Endodermal cell (in vitro differentiated cells): ENCODE measurements around the gene INO80B. TPM values are rescaled to one million over a fixed set of nuclear protein-coding genes. Genes with fewer than 3 reads are reported as not detected.
"Not testable (repeated sequence)": the region's sequence is repeated elsewhere in the genome, so short reads cannot be mapped to it uniquely, and the experiment has no call there.

Source experiments
- DNase-seq: peaks from one replicate; pipeline ENCODE4 v3.0.0-alpha.2; 2017
- H3K27ac ChIP-seq: 2 replicates; pipeline ENCODE4 v1.5.1; 2013; ENCODE audit warnings: mild to moderate bottlenecking, low read depth, low read length, moderate library complexity
- H3K27me3 ChIP-seq: 2 replicates; pipeline ENCODE4 v1.6.1; 2013; ENCODE audit warnings: mild to moderate bottlenecking, low read length, moderate library complexity; ENCODE audit not compliant: insufficient read depth, control insufficient read depth, poor library complexity, severe bottlenecking
- H3K36me3 ChIP-seq: 2 replicates; pipeline ENCODE4 v1.7.0; 2013; ENCODE audit warnings: mild to moderate bottlenecking, low read length, moderate library complexity; ENCODE audit not compliant: control insufficient read depth, insufficient read depth
- H3K4me1 ChIP-seq: one replicate; pipeline ENCODE4 v1.7.0; 2013; ENCODE audit warnings: low read length; ENCODE audit not compliant: control insufficient read depth, insufficient read depth
- H3K4me3 ChIP-seq: 2 replicates; pipeline ENCODE4 v1.5.1; 2013; ENCODE audit warnings: mild to moderate bottlenecking, low read length, moderate library complexity
- H3K9ac ChIP-seq: 2 replicates; pipeline ENCODE4 v1.6.1; 2013; ENCODE audit warnings: mild to moderate bottlenecking, low read length, moderate library complexity; ENCODE audit not compliant: poor library complexity, severe bottlenecking; ENCODE audit errors: extremely low read depth
- H3K9me3 ChIP-seq: 2 replicates; pipeline ENCODE4 v1.6.1; 2013; ENCODE audit warnings: mild to moderate bottlenecking, low read length, moderate library complexity; ENCODE audit not compliant: control insufficient read depth
- H3K27ac Mint-ChIP-seq: 2 replicates; pipeline ENCODE4 v1.8.0; 2020; ENCODE audit warnings: mixed read lengths
- H3K27me3 Mint-ChIP-seq: 2 replicates; pipeline ENCODE4 v1.8.0; 2021; ENCODE audit warnings: mild to moderate bottlenecking, mixed read lengths; ENCODE audit not compliant: insufficient read depth
- H3K36me3 Mint-ChIP-seq: 2 replicates; pipeline ENCODE4 v1.8.0; 2020; ENCODE audit warnings: low read depth, mixed read lengths
- H3K4me1 Mint-ChIP-seq: 2 replicates; pipeline ENCODE4 v1.8.0; 2020; ENCODE audit warnings: mixed read lengths
- H3K4me3 Mint-ChIP-seq: 2 replicates; pipeline ENCODE4 v1.8.0; 2020; ENCODE audit warnings: mild to moderate bottlenecking, moderate library complexity, mixed read lengths
- H3K9me3 Mint-ChIP-seq: 2 replicates; pipeline ENCODE4 v1.8.0; 2020; ENCODE audit warnings: mild to moderate bottlenecking, mixed read lengths
- WGBS, 2 experiments: methylation state at CpG; one replicate each; pipeline versions ENCODE4 v1.1.5 to v1.1.7; 2013; ENCODE audit warnings: missing lambda C conversion rate in 2 of 2, mixed read lengths in 1 of 2; ENCODE audit not compliant: insufficient coverage in 1 of 2, insufficient read length in 1 of 2; 5-methylcytosine and 5-hydroxymethylcytosine counted together
- total RNA-seq, 2 donors: library from RNA; stranded (reverse); fragmentation: NEBNext Ultra II Directional in 1 of 2; extraction: Animal tissue kit (Norgen Biotek cat#: 25700) in 1 of 2; gene quantifications; 2 replicates in 1 of 2; 3 replicates in 1 of 2; pipeline ENCODE4 v1.2.1, GENCODE V29; 2021
- TF ChIP-seq, protein P1 (sequence below): fragments of 200-600 bp; sonication (generic); conservative IDR thresholded peaks from 2 replicates; pipeline ENCODE4 v1.5.0; 2021; ENCODE audit warnings: antibody characterized with exemption, mild to moderate bottlenecking

INO80B gene
- total RNA-seq, 2 donors from 2014 or later = 23.9 to 38.8 TPM

DNA sequence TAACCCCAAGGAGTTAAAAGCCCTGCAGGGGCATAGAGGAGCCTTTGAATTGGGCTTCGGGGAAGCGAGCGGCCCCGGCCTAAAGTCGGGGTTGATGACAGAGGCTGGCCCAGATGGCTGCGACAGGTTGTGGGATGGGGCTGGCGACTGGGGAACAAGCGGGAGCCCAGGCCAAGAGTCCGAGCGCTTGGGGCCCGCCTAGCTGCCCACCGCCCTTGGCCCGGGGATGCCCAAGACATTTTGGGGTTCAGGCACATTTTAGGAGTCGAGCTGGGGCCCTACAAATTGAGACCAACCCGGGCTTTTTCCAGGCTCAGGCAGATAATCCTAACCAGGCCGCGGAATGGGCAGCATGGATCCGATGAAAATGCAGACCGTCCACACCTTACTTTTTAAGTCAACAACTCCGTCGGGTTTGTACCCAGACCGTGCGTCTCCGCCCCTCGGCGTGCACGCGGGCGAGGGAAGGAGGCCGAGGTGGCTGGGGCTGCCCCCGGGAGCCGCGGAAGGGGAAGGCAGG is 13.7 kb upstream of the INO80B start:
- 1 to 2% methylated on average over 23 to 33 of the region's 33 CpGs for WGBS, 2 experiments
- peak overlapping the region; percentile 98 for H3K27ac ChIP-seq
- DNase-seq = peak; percentile 78
- H3K9me3 ChIP-seq = no peaks in the 10 kb centered on the region
- peak overlapping the region; percentile 96 for H3K4me3 Mint-ChIP-seq
- no peaks in the 10 kb centered on the region for H3K27me3 Mint-ChIP-seq
- H3K27me3 ChIP-seq = no peaks in the 10 kb centered on the region
- peak overlapping the region; percentile 99 for H3K27ac Mint-ChIP-seq
- H3K9ac ChIP-seq = peak overlapping the region; percentile 95
- peaks cover 38% of the 10 kb centered on the region for H3K4me1 Mint-ChIP-seq
- H3K36me3 ChIP-seq = peaks cover 33% of the 10 kb centered on the region
- peaks cover 18% of the 10 kb centered on the region for H3K36me3 Mint-ChIP-seq
- peak overlapping the region; percentile 96 for H3K4me3 ChIP-seq
- TF ChIP-seq, protein P1, sequence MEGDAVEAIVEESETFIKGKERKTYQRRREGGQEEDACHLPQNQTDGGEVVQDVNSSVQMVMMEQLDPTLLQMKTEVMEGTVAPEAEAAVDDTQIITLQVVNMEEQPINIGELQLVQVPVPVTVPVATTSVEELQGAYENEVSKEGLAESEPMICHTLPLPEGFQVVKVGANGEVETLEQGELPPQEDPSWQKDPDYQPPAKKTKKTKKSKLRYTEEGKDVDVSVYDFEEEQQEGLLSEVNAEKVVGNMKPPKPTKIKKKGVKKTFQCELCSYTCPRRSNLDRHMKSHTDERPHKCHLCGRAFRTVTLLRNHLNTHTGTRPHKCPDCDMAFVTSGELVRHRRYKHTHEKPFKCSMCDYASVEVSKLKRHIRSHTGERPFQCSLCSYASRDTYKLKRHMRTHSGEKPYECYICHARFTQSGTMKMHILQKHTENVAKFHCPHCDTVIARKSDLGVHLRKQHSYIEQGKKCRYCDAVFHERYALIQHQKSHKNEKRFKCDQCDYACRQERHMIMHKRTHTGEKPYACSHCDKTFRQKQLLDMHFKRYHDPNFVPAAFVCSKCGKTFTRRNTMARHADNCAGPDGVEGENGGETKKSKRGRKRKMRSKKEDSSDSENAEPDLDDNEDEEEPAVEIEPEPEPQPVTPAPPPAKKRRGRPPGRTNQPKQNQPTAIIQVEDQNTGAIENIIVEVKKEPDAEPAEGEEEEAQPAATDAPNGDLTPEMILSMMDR = no peak
- H3K9me3 Mint-ChIP-seq = no peaks in the 10 kb centered on the region
- peaks cover 12% of the 10 kb centered on the region for H3K4me1 ChIP-seq

DNA sequence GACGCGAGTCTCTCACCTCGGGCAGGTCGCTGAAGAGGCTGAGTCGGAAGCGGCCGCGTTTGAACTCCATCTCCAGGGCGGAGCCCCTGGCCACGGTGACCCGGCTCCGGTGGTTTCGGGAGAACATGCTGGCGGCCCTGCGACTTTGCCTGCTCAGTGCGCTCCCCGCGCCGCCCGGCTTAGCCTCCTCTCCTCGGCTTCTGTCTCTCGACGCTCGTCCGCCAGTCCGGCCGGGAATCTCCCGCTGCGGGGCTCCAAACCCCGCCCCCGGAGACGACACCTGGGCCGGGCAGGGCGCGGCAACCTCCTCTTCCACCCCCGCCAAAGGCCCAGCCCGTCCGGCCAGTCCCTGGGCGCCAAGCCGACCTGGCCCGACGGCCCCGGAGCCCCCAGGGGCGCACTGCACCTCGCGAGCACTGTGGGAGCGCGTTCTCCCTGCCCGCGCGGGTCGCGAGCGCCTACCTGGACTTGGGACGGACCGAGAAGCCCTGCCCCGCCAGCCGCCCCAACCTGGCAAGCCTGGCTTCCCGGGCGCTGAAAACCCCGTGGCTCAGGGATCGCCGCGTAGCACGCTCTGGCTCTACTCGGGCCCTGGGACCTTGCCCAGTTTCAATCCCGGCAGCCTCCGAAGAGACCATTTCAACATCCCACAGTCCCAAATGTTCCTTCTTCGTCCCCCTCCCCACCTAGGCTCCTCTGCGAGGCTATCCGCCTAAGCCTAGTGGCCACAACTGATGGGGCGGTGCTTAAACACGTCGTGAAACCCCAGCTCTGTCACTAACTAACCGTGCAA is 13.0 kb upstream of the INO80B start, which contains the start of gene RTKN:
Gene RTKN, minus strand, starts transcription at position 248 of the 793 bp plus-strand sequence. Its CDS starts 121 bp downstream, at position 127.
- peak; percentile 94 for DNase-seq
- H3K27me3 Mint-ChIP-seq = no peaks in the 10 kb centered on the region
- 1 to 3% methylated on average over 12 to 75 of the region's 75 CpGs for WGBS, 2 experiments
- peak within 1 kb of the TSS; percentile 96 for H3K4me3 Mint-ChIP-seq
- peaks cover 35% of the 10 kb centered on the region for H3K4me1 Mint-ChIP-seq
- H3K9ac ChIP-seq = peak within 1 kb of the TSS; percentile 95
- H3K9me3 Mint-ChIP-seq = no peaks in the 10 kb centered on the region
- peak within 1 kb of the TSS; percentile 96 for H3K4me3 ChIP-seq
- peaks cover 18% of the 10 kb centered on the region for H3K36me3 Mint-ChIP-seq
- TF ChIP-seq, protein P1 = peak; percentile 25
- H3K27ac ChIP-seq = peak within 1 kb of the TSS; percentile 98
- peaks cover 12% of the 10 kb centered on the region for H3K4me1 ChIP-seq
- H3K9me3 ChIP-seq = no peaks in the 10 kb centered on the region
- peak within 1 kb of the TSS; percentile 99 for H3K27ac Mint-ChIP-seq
- H3K27me3 ChIP-seq = no peaks in the 10 kb centered on the region
- H3K36me3 ChIP-seq = peaks cover 27% of the 10 kb centered on the region

DNA sequence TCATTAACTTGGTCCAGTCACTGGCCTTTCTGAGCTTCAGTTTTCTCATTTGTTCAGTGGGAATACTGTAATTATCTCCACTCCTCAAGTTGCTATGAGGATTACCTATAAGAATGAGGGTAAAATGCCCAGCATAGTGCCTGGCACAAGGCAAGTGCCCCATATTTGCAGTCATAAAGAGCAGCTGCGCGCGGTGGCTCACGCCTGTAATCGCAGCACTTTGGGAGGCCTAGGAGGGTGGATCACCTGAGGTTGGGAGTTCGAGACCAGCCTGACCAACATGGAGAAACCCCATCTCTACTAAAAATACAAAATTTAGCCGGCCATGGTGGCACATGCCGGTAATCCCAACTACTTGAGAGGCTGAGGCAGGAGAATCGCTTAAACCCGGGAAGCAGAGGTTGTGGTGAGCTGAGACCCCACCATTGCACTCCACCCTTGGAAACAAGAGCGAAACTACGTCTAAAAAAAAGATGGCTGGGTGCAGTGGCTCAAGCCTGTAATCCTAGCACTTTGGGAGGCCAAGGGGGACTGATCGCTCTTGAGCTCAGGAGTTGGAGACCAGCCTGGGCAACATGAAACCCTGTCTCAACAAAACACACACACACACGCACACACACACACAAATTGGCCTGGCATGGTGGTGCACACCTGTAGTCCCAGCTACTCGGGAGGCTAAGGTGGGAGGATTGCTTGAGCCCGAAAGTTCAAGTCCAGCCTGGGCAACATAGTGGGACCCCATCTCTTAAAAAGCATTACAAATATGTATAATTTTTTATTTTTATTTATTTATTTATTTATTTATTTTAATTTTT is 12.2 kb upstream of the INO80B start:
- Histone ChIP-seq H3K9ac (peak overlapping the region; percentile 95), H3K36me3 (peaks cover 19% of the 10 kb centered on the region), H3K4me1 (peaks cover 12% of the 10 kb centered on the region), H3K4me3 (peak overlapping the region; percentile 96)
- not testable (repeated sequence) for H3K27ac ChIP-seq, DNase-seq, H3K9me3 ChIP-seq, H3K27me3 Mint-ChIP-seq, H3K27me3 ChIP-seq, H3K9me3 Mint-ChIP-seq
- 76 to 86% methylated on average over 7 to 16 of the region's 16 CpGs for WGBS, 2 experiments
- Mint-ChIP-seq H3K4me1 (peaks cover 27% of the 10 kb centered on the region), H3K27ac (peak overlapping the region; percentile 99), H3K4me3 (peak overlapping the region; percentile 96), H3K36me3 (peaks cover 14% of the 10 kb centered on the region)
